IMR-90 (cell line): ENCODE measurements around the gene ECSCR. TPM values are rescaled to one million over a fixed set of nuclear protein-coding genes. Genes with fewer than 3 reads are reported as not detected.

Source experiments
- ATAC-seq: fragments of 200-7000 bp; cut with Tn5 transposase; 2 replicates; pipeline ENCODE4 v1.9.1; 2020; ENCODE audit warnings: low read depth, mild to moderate bottlenecking, moderate library complexity
- BruUV-seq: library from RNA; stranded (reverse); fragments of 400-500 nt; replicated peaks from 2 replicates; lab custom pipeline; 2021; lab: Mats Ljungman, UMichigan
- CTCF ChIA-PET: fragments of 300-600 bp; formaldehyde crosslinking; extraction: SDS; loops from one replicate; lab custom pipeline; 2021; ENCODE audit warnings: antibody characterized with exemption; lab: Yijun Ruan, JAX
- POLR2A ChIA-PET: fragments of 300-600 bp; sonication (Branson Sonifier 250); formaldehyde crosslinking; loops from one replicate; lab custom pipeline; 2022; ENCODE audit warnings: antibody characterized with exemption; ENCODE audit not compliant: unreplicated experiment; lab: Charles Lee
- DNase-seq: peaks from one replicate; pipeline ENCODE4 v3.0.0; 2013
- H2AFZ ChIP-seq: replicated peaks from 2 replicates; pipeline ENCODE3; 2013; ENCODE audit warnings: low read length, mild to moderate bottlenecking; ENCODE audit not compliant: poor library complexity
- H2AK5ac ChIP-seq: 2 replicates; pipeline ENCODE4 v1.6.1; 2013; ENCODE audit warnings: low read depth, low read length, inconsistent platforms
- H2AK9ac ChIP-seq: replicated peaks from 2 replicates; pipeline ENCODE3; 2013; ENCODE audit warnings: mild to moderate bottlenecking, low read depth, low read length, moderate library complexity; ENCODE audit not compliant: poor library complexity
- H2BK120ac ChIP-seq: 2 replicates; pipeline ENCODE4 v1.6.1; 2013; ENCODE audit warnings: low read depth, low read length, inconsistent platforms
- H2BK15ac ChIP-seq: 3 replicates; pipeline ENCODE4 v1.6.1; 2013; ENCODE audit warnings: low read depth, low read length, inconsistent platforms
- H2BK20ac ChIP-seq: 2 replicates; pipeline ENCODE4 v1.6.1; 2013; ENCODE audit warnings: low read depth, mild to moderate bottlenecking, inconsistent platforms, low read length, moderate library complexity
- H2BK5ac ChIP-seq: 2 replicates; pipeline ENCODE4 v1.6.1; 2013; ENCODE audit warnings: mild to moderate bottlenecking, low read depth, low read length, inconsistent platforms; ENCODE audit not compliant: poor library complexity, severe bottlenecking
- H3K14ac ChIP-seq: replicated peaks from 2 replicates; pipeline ENCODE4 v1.6.1; 2013; ENCODE audit warnings: low read depth, low read length, inconsistent platforms
- H3K18ac ChIP-seq: 2 replicates; pipeline ENCODE4 v1.6.1; 2013; ENCODE audit warnings: low read depth, low read length, control low read depth
- H3K23ac ChIP-seq: 2 replicates; pipeline ENCODE4 v1.6.1; 2013; ENCODE audit warnings: low read depth, low read length, inconsistent platforms
- H3K27ac ChIP-seq: 2 replicates; pipeline ENCODE4 v1.5.1; 2013; ENCODE audit warnings: mild to moderate bottlenecking, control low read depth, low read length; ENCODE audit not compliant: insufficient read depth
- H3K27me3 ChIP-seq: 2 replicates; pipeline ENCODE4 v1.6.1; 2013; ENCODE audit warnings: low read length; ENCODE audit not compliant: control insufficient read depth, insufficient read depth
- H3K36me3 ChIP-seq: 2 replicates; pipeline ENCODE4 v1.6.1; 2013; ENCODE audit warnings: low read length, mixed read lengths; ENCODE audit not compliant: control insufficient read depth, insufficient read depth
- H3K4ac ChIP-seq: 2 replicates; pipeline ENCODE4 v1.6.1; 2013; ENCODE audit warnings: low read depth, low read length, inconsistent platforms
- H3K4me1 ChIP-seq: 2 replicates; pipeline ENCODE4 v1.6.1; 2013; ENCODE audit warnings: low read length, mixed read lengths; ENCODE audit not compliant: control insufficient read depth, insufficient read depth
- H3K4me2 ChIP-seq: 2 replicates; pipeline ENCODE4 v1.6.1; 2013; ENCODE audit warnings: low read depth, mild to moderate bottlenecking, control low read depth, low read length, moderate library complexity
- H3K4me3 ChIP-seq: 2 replicates; pipeline ENCODE4 v1.5.1; 2013; ENCODE audit warnings: low read depth, mild to moderate bottlenecking, control low read depth, low read length, moderate library complexity; ENCODE audit not compliant: insufficient read depth
- H3K56ac ChIP-seq: 2 replicates; pipeline ENCODE4 v1.6.1; 2013; ENCODE audit warnings: low read length, inconsistent platforms; ENCODE audit not compliant: insufficient read depth; ENCODE audit errors: extremely low read depth
- H3K79me1 ChIP-seq, 2 experiments: 2 replicates each; pipeline ENCODE4 v1.6.1; 2013; ENCODE audit warnings: low read length in 2 of 2, inconsistent platforms in 1 of 2, low read depth in 1 of 2
- H3K9ac ChIP-seq: 2 replicates; pipeline ENCODE4 v1.6.1; 2013; ENCODE audit warnings: low read depth, low read length, control low read depth
- H3K9me1 ChIP-seq: 2 replicates; pipeline ENCODE4 v1.6.1; 2013; ENCODE audit warnings: low read length, inconsistent platforms; ENCODE audit not compliant: insufficient read depth
- H3K9me3 ChIP-seq: 2 replicates; pipeline ENCODE4 v1.6.1; 2013; ENCODE audit warnings: low read length; ENCODE audit not compliant: control insufficient read depth, insufficient read depth
- H4K20me1 ChIP-seq: 2 replicates; pipeline ENCODE4 v1.6.1; 2013; ENCODE audit warnings: low read length, inconsistent platforms; ENCODE audit not compliant: insufficient read depth
- H4K5ac ChIP-seq: 2 replicates; pipeline ENCODE4 v1.6.1; 2013; ENCODE audit warnings: mild to moderate bottlenecking, low read depth, low read length, control low read depth
- H4K8ac ChIP-seq, 2 experiments: 2 replicates each; pipeline ENCODE4 v1.6.1; 2013; ENCODE audit warnings: low read depth in 2 of 2, low read length in 2 of 2, control low read depth in 1 of 2, inconsistent platforms in 1 of 2
- H4K91ac ChIP-seq: 2 replicates; pipeline ENCODE4 v1.6.1; 2013; ENCODE audit warnings: low read depth, low read length, inconsistent platforms; ENCODE audit not compliant: insufficient read depth
- BHLHE40 ChIP-seq: fragments of 150-350 bp; IDR thresholded peaks from 2 replicates; pipeline ENCODE4 v1.6.1; 2016; ENCODE audit warnings: mild to moderate bottlenecking, low read depth, low read length
- CTCF ChIP-seq: conservative IDR thresholded peaks from 2 replicates; pipeline ENCODE4 v1.5.1; 2012; ENCODE audit warnings: mild to moderate bottlenecking, low read depth, low read length, improper control_type of control experiment
- FOS ChIP-seq: fragments of 150-350 bp; IDR thresholded peaks from 2 replicates; pipeline ENCODE4 v1.6.1; 2016; ENCODE audit warnings: low read depth, low read length
- MAFK ChIP-seq: IDR thresholded peaks from 2 replicates; pipeline ENCODE4 v1.6.1; 2012; ENCODE audit warnings: low read depth, low read length, improper control_type of control experiment
- POLR2A ChIP-seq: IDR thresholded peaks from 2 replicates; pipeline ENCODE4 v1.6.1; 2012; ENCODE audit warnings: mild to moderate bottlenecking, low read depth, low read length
- RAD21 ChIP-seq: IDR thresholded peaks from 2 replicates; pipeline ENCODE4 v1.6.1; 2012; ENCODE audit warnings: low read length, improper control_type of control experiment
- RCOR1 ChIP-seq: IDR thresholded peaks from 2 replicates; pipeline ENCODE4 v1.6.1; 2012; ENCODE audit warnings: mild to moderate bottlenecking, low read length, improper control_type of control experiment; ENCODE audit not compliant: insufficient replicate concordance
- dilution Hi-C: fragments of 300-500 bp; cut with HindIII; formaldehyde crosslinking; loops from one replicate; pipeline ENCODE4 v1.14.3; 2018; ENCODE audit warnings: low sequenced_read_pairs; ENCODE audit not compliant: unreplicated experiment
- in situ Hi-C: fragments of 300-500 bp; cut with MboI; formaldehyde crosslinking; loops from 3 replicates; pipeline ENCODE4 v1.14.3; 2019; ENCODE audit warnings: low sequenced_read_pairs, inconsistent platforms, mixed read lengths
- intact Hi-C: fragments of 100-400 bp; cut with micrococcal nuclease; formaldehyde crosslinking; loops from 2 replicates; pipeline ENCODE4 v1.10.0; 2022
- polyA plus RNA-seq, 3 experiments: library from polyadenylated mRNA; depleted of rRNA; stranded (reverse); fragments of >200 nt; gene quantifications; 2 replicates each; pipeline ENCODE4 v1.2.3, GENCODE V29; 2012; ENCODE audit warnings: low replicate concordance in 1 of 3
- total RNA-seq: library from RNA; depleted of rRNA; stranded (reverse); fragments of >200 nt; gene quantifications from 2 replicates; pipeline ENCODE4 v1.2.3, GENCODE V29; 2012
- TF ChIP-seq, protein P1 (sequence below): fragments of 150-350 bp; IDR thresholded peaks from 2 replicates; pipeline ENCODE4 v1.6.1; 2016; ENCODE audit warnings: low read depth, mild to moderate bottlenecking, low read length, moderate library complexity, borderline replicate concordance

Gene ECSCR
- total and polyA plus RNA-seq, 2 of the 4 experiments (the other 2 are of a cell fraction), result 3.6 to 3.9 TPM

DNA sequence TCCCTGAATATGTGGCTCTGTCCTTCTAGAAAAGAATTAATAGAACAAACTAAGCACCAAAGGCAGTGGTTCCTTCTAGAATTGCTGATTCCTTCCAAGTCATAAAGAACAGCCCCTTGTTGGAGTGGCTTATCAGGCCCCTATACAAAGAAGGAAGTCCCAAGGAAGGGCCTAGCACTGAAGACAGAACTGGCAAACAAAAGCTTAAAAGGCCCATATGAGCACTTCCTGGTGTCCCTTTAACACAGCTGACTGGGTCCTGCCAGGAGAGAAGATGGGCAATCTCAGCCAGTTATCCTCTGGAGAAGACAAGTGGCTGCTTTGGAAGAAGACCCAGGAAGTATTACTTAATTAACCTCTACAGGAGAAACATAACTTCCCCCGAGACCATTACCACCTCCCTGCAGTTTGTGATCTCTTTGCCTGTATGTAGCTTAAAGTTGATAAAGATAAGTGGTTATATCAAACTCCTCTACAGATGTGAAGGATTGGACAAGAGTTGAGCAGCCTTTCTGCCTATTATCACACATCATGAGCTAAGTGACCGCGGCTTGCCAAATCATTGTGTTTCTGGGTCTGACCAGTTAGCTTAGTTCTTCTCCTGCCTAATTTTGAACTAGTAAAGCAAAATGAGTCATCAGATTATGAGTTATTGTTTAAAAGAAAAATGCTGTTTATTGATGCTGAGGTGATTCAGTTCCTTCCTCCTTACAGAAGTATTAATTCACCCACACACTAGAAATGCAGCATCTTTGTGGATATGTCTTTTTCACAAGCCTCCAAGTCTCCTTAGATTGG lies 33.3 kb upstream of the ECSCR start (continued):
- TF ChIP-seq CTCF (no peak), POLR2A (no peak)

GRCh38 chr5:139494832-139495231 lies 32.3 kb upstream of the ECSCR start:
- ATAC-seq, result peak; percentile 4; the same call in 1 of the 2 replicates
- H2AFZ ChIP-seq, result peak overlapping the region; percentile 64
- peak overlapping the region; percentile 73 for H4K91ac ChIP-seq
- H2BK5ac ChIP-seq, result peak overlapping the region; percentile 93
- H4K20me1 ChIP-seq, result no peaks in the 10 kb centered on the region
- H3K9me3 ChIP-seq, result no peaks in the 10 kb centered on the region
- H4K5ac ChIP-seq, result peak overlapping the region; percentile 79; the same call in 1 of the 2 replicates
- peak overlapping the region; percentile 98 for H3K4ac ChIP-seq
- H3K18ac ChIP-seq, result peak overlapping the region; percentile 94; the same call in 1 of the 2 replicates
- peak overlapping the region; percentile 96 for H3K14ac ChIP-seq
- TF ChIP-seq CTCF (no peak), FOS (no peak), POLR2A (no peak), BHLHE40 (no peak), MAFK (no peak), RCOR1 (no peak), RAD21 (no peak)
- TF ChIP-seq, protein P1, sequence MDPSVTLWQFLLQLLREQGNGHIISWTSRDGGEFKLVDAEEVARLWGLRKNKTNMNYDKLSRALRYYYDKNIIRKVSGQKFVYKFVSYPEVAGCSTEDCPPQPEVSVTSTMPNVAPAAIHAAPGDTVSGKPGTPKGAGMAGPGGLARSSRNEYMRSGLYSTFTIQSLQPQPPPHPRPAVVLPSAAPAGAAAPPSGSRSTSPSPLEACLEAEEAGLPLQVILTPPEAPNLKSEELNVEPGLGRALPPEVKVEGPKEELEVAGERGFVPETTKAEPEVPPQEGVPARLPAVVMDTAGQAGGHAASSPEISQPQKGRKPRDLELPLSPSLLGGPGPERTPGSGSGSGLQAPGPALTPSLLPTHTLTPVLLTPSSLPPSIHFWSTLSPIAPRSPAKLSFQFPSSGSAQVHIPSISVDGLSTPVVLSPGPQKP, result no peak
- peak; percentile 58 for DNase-seq
- H3K4me1 ChIP-seq, result peaks cover 19% of the 10 kb centered on the region
- dilution Hi-C loops (no loop called here), in situ Hi-C loops (no loop called here), intact Hi-C loops (no loop called here)
- no TSS peak for BruUV-seq
- H2BK20ac ChIP-seq, result peak overlapping the region; percentile 96
- H3K27ac ChIP-seq, result peak overlapping the region; percentile 30
- peak overlapping the region; percentile 83; the same call in 2 of the 3 replicates for H2BK15ac ChIP-seq
- H2AK9ac ChIP-seq, result no peak overlapping the region
- no peaks in the 10 kb centered on the region for H3K79me1 ChIP-seq
- CTCF ChIA-PET, result interaction anchor here (0.6 to 1.5 kb wide), 3 partner anchors 9 to 72 kb away, joined by 3 to 5 read pairs (median 4); no protein-coding TSS in a partner anchor
- H3K56ac ChIP-seq, result peak overlapping the region; percentile 62; the same call in 1 of the 2 replicates
- H3K9me1 ChIP-seq, result peaks cover 18% of the 10 kb centered on the region
- peak overlapping the region; percentile 98 for H2BK120ac ChIP-seq
- H3K4me2 ChIP-seq, result no peak overlapping the region; the same call in 1 of the 2 replicates
- H3K4me3 ChIP-seq, result no peak overlapping the region
- H2AK5ac ChIP-seq, result peak overlapping the region; percentile 98
- POLR2A ChIA-PET, result no interaction called here
- H3K36me3 ChIP-seq, result no peaks in the 10 kb centered on the region
- peak overlapping the region; percentile 94 for H3K23ac ChIP-seq
- no peak overlapping the region for H3K9ac ChIP-seq
- peak overlapping the region; percentile 66 to 91; a peak in 3 of 4 replicates for H4K8ac ChIP-seq
- H3K27me3 ChIP-seq, result no peaks in the 10 kb centered on the region
